Body of pancreas (tissue), 4 donors: ENCODE results near the gene ACKR3. TPM values are rescaled to one million over a fixed set of nuclear protein-coding genes. Genes with fewer than 3 reads are reported as not detected.

Experiments
- ATAC-seq: fragments of 150-250 bp; one replicate; pipeline ENCODE4 v1.9.1; 2016
- DNase-seq, 4 donors: peaks; one replicate each; pipeline ENCODE4 v3.0.0-alpha.2; 2019
- H3K27ac ChIP-seq, 4 donors: fragments of 200-600 bp; sonication (generic); 1 replicate in 3 of 4; 2 replicates in 1 of 4; pipeline versions ENCODE4 v1.5.1 to v1.6.1; 2016 to 2019; ENCODE audit warnings: mild to moderate bottlenecking in 1 of 4, mixed read lengths in 1 of 4, moderate library complexity in 1 of 4
- H3K27me3 ChIP-seq, 2 donors: fragments of 200-600 bp; sonication (generic); one replicate each; pipeline ENCODE4 v1.6.0; 2016; ENCODE audit warnings: mild to moderate bottlenecking in 1 of 2
- H3K36me3 ChIP-seq, 2 donors: fragments of 200-600 bp; sonication (generic); replicated peaks in 1 of 2; 2 replicates each; pipeline ENCODE4 v1.5.1; 2016; ENCODE audit warnings: low read depth in 2 of 2; ENCODE audit not compliant: insufficient read depth in 1 of 2
- H3K4me1 ChIP-seq: fragments of 200-600 bp; sonication (generic); one replicate; pipeline ENCODE4 v1.6.0; 2016
- H3K4me3 ChIP-seq, 2 donors: fragments of 200-600 bp; sonication (generic); 1 replicate in 1 of 2; 2 replicates in 1 of 2; pipeline ENCODE4 v1.5.1; 2016 to 2019
- H3K9me3 ChIP-seq, 3 donors: fragments of 200-600 bp; sonication (generic); 1 replicate in 2 of 3; 2 replicates in 1 of 3; pipeline ENCODE4 v1.5.1; 2016
- CTCF ChIP-seq, 7 experiments: fragments of 450-650 bp in 4 of 7; fragments of 200-600 bp in 3 of 7; sonication (generic) in 3 of 7; IDR thresholded peaks; one replicate each; pipeline ENCODE4 v1.5.1; 2016 to 2019; ENCODE audit warnings: antibody characterized with exemption in 7 of 7
- POLR2A ChIP-seq, 3 donors: fragments of 450-650 bp; IDR thresholded peaks; one replicate each; pipeline ENCODE4 v1.6.1; 2016; ENCODE audit warnings: antibody characterized with exemption in 3 of 3, mild to moderate bottlenecking in 2 of 3
- WGBS, 2 donors: methylation state at CpG; one replicate each; pipeline ENCODE4 v1.1.5; 2017; 5-methylcytosine and 5-hydroxymethylcytosine counted together
- intact Hi-C: fragments of 100-400 bp; cut with DNase I; formaldehyde crosslinking; loops from one replicate; pipeline ENCODE4 v1.15.1; 2023
- total RNA-seq, 2 donors: library from RNA; depleted of rRNA; stranded (reverse); fragments of >200 nt; gene quantifications; one replicate each; pipeline ENCODE4 v1.1.0, GENCODE V29; 2016

ACKR3 gene
- total RNA-seq, 2 donors from 2014 or later: 10.4 to 18.1 TPM

- 90 to 92% methylated on average over 14 of the region's 14 CpGs for WGBS, 2 donors
- H3K9me3 ChIP-seq: no peaks in the 10 kb centered on the region
- H3K27ac ChIP-seq: no peak overlapping the region
- intact Hi-C loops: no loop called here
- H3K4me3 ChIP-seq: no peak overlapping the region
- ATAC-seq (peak; percentile 62), DNase-seq (no peak)
- H3K27me3 ChIP-seq: no peaks in the 10 kb centered on the region
- TF ChIP-seq POLR2A (IDR thresholded peaks at IDR 0.05) (no peak), CTCF (IDR thresholded peaks at IDR 0.05) (no peak)
- no peaks in the 10 kb centered on the region for H3K36me3 ChIP-seq
- peaks cover 9% of the 10 kb centered on the region for H3K4me1 ChIP-seq
Observed at GRCh38 chr2:236526455-236527158, 43.0 kb upstream of the ACKR3 start.

GRCh38 chr2:236527159-236527630, 42.4 kb upstream of the ACKR3 start:
- Histone ChIP-seq H3K9me3 (no peaks in the 10 kb centered on the region), H3K4me1 (peaks cover 9% of the 10 kb centered on the region), H3K27me3 (no peaks in the 10 kb centered on the region), H3K27ac (no peak overlapping the region), H3K36me3 (no peaks in the 10 kb centered on the region), H3K4me3 (no peak overlapping the region)
- DNase-seq (no peak), ATAC-seq (no peak)
- no peak for TF ChIP-seq POLR2A (IDR thresholded peaks at IDR 0.05)
- TF ChIP-seq CTCF (IDR thresholded peaks at IDR 0.05): no peak
- intact Hi-C loops: no loop called here
- WGBS, 2 donors: 40 to 55% methylated on average over 9 of the region's 9 CpGs

- no peak for ATAC-seq
- Histone ChIP-seq H3K4me1 (peaks cover 9% of the 10 kb centered on the region), H3K36me3 (no peaks in the 10 kb centered on the region), H3K27ac (no peak overlapping the region), H3K4me3 (no peak overlapping the region), H3K9me3 (no peaks in the 10 kb centered on the region), H3K27me3 (no peaks in the 10 kb centered on the region)
- no peak for DNase-seq
- intact Hi-C loops: no loop called here
- 77 to 83% methylated on average over 4 of the region's 4 CpGs for WGBS, 2 donors
- TF ChIP-seq CTCF (IDR thresholded peaks at IDR 0.05): no peak
- TF ChIP-seq POLR2A (IDR thresholded peaks at IDR 0.05): no peak
Observed at GRCh38 chr2:236529606-236530005, 40.0 kb upstream of the ACKR3 start.

GRCh38 chr2:236530512-236530911, 39.1 kb upstream of the ACKR3 start:
- DNase-seq: no peak
- Histone ChIP-seq H3K36me3 (no peaks in the 10 kb centered on the region), H3K27me3 (no peaks in the 10 kb centered on the region), H3K4me1 (peaks cover 9% of the 10 kb centered on the region), H3K9me3 (no peaks in the 10 kb centered on the region), H3K27ac (no peak overlapping the region), H3K4me3 (no peak overlapping the region)
- WGBS, 2 donors: 9 to 14% methylated on average over 1 of the region's 1 CpG
- intact Hi-C loops: no loop called here
- no peak for ATAC-seq
- TF ChIP-seq CTCF (IDR thresholded peaks at IDR 0.05): no peak
- TF ChIP-seq POLR2A (IDR thresholded peaks at IDR 0.05): no peak

- ATAC-seq (no peak), DNase-seq (no peak)
- no peak overlapping the region for H3K4me3 ChIP-seq
- peaks cover 9% of the 10 kb centered on the region for H3K4me1 ChIP-seq
- intact Hi-C loops: no loop called here
- TF ChIP-seq CTCF (IDR thresholded peaks at IDR 0.05) (no peak), POLR2A (IDR thresholded peaks at IDR 0.05) (no peak)
- no peaks in the 10 kb centered on the region for H3K9me3 ChIP-seq
- no peaks in the 10 kb centered on the region for H3K36me3 ChIP-seq
- H3K27me3 ChIP-seq: no peaks in the 10 kb centered on the region
- H3K27ac ChIP-seq: no peak overlapping the region
- WGBS, 2 donors: 87 to 92% methylated on average over 7 of the region's 7 CpGs
Observed at GRCh38 chr2:236531195-236531594, 38.4 kb upstream of the ACKR3 start.
